Measurements from ENCODE around the gene COL20A1.

The COL20A1 gene

GRCh38 chr20:63307538-63308217 is 14.7 kb downstream of the COL20A1 start:
- no peak for DNase-seq (ENCODE audit: low read depth in 1 of 2, low spot score in 1 of 2)

GRCh38 chr20:63308218-63308911 is 15.4 kb downstream of the COL20A1 start:
- DNase-seq (ENCODE audit: low read depth in 1 of 2, low spot score in 1 of 2) = no peak

- no peak for DNase-seq (ENCODE audit: low read depth in 1 of 2, low spot score in 1 of 2)
Observed at GRCh38 chr20:63309261-63310071, 16.5 kb downstream of the COL20A1 start.

DNA sequence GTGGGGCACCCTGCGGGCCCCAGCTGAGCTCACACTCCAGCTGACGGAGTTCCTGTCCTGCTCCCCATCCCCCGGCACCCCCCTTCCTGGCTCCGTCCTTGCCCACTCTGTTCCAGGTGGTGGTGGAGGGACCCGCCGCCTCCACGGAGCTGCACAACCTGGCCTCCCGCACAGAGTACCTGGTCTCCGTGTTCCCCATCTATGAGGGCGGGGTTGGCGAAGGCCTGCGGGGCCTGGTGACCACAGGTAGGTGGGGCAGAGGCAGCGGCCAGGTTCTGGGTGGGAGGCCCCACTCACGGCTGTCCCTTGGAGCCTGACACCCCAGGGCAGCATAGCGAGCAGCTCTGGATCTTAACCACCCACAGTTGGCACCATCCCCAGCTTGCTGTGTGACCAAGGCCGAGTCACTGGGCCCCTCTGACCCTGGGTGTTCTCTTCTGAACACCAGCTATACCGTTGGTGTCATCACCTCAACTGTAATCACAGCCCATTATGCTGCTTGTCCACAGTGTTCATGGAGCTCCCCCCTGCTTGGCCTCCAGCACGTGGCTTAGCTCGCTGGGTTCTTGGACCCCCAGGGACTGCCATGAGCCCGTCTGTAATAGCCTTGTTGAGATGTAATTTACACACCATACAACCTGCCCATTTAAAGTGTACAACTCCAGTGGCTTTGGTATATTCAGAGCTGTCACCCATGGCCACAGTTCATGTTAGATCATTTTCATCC is 17.4 kb downstream of the COL20A1 start:
- DNase-seq (ENCODE audit: low read depth in 1 of 2, low spot score in 1 of 2) = no peak

- no peak for DNase-seq (ENCODE audit: low read depth in 1 of 2, low spot score in 1 of 2)
Observed at GRCh38 chr20:63311186-63311832, 18.3 kb downstream of the COL20A1 start.

- DNase-seq (ENCODE audit: low read depth in 1 of 2, low spot score in 1 of 2) = no peak
Observed at GRCh38 chr20:63311833-63312243, 18.9 kb downstream of the COL20A1 start.

DNA sequence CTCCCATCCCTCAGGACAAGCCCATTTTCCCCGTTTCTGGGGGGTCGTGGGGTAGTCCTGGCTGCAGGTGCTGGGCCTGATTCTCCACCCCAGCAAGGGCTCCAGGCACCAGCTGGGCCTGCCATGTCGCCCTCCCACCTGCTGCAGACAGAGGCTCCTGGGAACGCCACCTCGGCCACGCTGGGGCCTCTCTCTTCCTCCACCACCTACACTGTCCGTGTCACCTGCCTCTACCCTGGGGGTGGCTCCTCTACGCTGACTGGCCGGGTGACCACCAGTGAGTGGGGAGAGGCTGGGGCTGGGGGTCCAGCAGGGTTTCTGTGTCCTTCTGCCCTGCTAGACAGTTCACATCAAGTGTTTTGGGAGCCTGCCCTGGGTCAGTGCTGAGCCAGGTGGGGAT is 19.3 kb downstream of the COL20A1 start:
- DNase-seq (ENCODE audit: low read depth in 1 of 2, low spot score in 1 of 2) = no peak

GRCh38 chr20:63312690-63313348 is 19.8 kb downstream of the COL20A1 start:
- no peak for DNase-seq (ENCODE audit: low read depth in 1 of 2, low spot score in 1 of 2)

- DNase-seq (ENCODE audit: low read depth in 1 of 2, low spot score in 1 of 2) = no peak
Observed at GRCh38 chr20:63313349-63314014, 20.5 kb downstream of the COL20A1 start.

DNA sequence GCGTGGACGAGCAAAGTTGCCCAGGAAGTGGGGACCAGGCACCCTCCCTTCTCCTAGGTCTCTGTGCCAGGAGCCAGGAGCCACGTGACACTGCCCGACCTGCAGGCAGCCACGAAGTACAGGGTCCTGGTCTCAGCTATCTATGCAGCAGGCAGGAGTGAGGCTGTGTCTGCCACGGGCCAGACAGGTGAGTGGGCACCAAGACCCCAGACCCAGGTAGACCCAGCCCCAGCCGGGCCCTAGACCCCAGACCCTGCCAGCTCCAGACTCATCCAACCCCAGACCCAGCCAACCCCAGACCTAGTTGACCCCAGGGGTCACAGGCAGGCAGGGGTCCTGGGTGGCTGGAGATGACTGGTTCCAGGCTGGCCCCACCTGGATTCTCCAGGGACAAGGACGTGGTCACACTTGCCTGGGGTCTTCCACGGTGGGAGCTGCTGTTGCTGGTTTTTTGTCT is 21.1 kb downstream of the COL20A1 start:
- DNase-seq (ENCODE audit: low read depth in 1 of 2, low spot score in 1 of 2) = no peak

DNA sequence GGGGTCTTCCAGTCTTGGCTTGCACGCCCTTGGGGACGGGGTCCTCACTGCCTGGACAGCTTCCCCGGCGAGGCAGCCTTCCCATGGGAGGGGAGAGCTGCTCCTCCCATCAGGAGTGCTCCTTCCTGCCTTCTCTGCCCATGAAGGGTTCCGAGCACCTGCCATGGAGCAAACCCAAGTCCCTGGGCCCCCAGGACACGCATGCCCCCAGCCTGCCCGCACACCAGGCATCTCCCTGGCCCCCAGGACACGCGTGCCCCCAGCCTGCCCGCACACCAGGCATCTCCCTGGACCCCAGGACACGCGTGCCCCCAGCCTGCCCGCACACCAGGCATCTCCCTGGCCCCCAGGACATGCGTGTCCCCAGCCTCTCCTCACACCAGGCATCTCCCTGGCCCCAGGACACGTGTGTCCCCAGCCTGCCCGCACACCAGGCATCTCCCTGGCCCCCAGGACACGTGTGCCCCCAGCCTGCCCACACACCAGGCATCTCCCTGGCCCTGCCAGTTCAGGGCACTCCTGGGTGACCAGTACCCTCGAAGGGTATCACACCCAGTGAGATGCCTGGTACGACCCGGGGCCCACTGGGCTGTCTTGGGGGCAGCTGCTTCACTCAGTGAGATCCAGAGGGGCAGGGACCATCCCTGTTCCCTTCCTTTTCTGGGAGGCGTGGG is 21.7 kb downstream of the COL20A1 start:
- no peak for DNase-seq (ENCODE audit: low read depth in 1 of 2, low spot score in 1 of 2)

DNA sequence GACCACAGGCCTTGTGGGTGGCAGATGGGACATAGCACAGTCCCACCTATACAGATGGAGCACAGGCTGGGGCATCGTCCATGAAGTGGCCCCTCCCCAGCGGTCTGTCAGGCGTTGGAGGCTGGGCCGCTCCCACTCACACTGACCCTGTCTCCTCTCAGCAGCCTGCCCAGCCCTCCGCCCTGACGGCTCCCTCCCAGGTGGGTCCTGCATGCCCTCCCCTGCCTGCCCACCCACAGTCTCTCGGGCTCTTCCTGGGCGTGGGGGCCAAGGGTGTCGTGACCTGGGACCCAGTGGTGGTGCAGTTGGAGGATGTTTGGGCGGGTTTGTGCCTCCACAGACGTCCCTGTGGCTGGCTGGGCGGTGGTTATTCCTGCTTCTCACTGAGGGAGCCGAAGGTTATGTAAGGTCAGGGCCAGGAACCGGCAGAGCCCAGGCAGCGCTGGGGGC is 22.3 kb downstream of the COL20A1 start:
- DNase-seq (ENCODE audit: low read depth in 1 of 2, low spot score in 1 of 2) = no peak

- DNase-seq (ENCODE audit: low read depth in 1 of 2, low spot score in 1 of 2) = no peak
Observed at GRCh38 chr20:63315731-63316491, 22.9 kb downstream of the COL20A1 start.

GRCh38 chr20:63316502-63316921 is 23.5 kb downstream of the COL20A1 start:
- no peak for DNase-seq (ENCODE audit: low read depth in 1 of 2, low spot score in 1 of 2)

DNA sequence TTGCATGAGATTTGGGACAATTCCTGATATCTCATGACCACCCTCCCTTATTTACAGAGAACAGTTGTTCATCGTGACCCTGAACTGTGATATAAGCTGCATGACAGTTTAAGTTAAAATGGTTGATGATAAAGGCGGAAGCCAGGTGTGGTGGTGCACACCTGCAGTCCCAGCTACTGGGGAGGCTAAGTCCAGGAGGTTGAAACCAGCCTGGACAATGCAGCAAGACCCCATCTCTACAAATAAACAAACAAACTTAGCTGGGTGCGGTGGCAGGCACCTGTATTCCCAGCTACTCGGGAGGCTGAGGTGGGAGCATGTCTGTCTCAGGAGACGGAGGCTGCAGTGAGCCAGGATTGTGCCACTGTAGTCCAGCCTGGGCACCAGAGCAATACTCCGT is 24.1 kb downstream of the COL20A1 start:
- DNase-seq (ENCODE audit: low read depth in 1 of 2, low spot score in 1 of 2) = no peak

DNA sequence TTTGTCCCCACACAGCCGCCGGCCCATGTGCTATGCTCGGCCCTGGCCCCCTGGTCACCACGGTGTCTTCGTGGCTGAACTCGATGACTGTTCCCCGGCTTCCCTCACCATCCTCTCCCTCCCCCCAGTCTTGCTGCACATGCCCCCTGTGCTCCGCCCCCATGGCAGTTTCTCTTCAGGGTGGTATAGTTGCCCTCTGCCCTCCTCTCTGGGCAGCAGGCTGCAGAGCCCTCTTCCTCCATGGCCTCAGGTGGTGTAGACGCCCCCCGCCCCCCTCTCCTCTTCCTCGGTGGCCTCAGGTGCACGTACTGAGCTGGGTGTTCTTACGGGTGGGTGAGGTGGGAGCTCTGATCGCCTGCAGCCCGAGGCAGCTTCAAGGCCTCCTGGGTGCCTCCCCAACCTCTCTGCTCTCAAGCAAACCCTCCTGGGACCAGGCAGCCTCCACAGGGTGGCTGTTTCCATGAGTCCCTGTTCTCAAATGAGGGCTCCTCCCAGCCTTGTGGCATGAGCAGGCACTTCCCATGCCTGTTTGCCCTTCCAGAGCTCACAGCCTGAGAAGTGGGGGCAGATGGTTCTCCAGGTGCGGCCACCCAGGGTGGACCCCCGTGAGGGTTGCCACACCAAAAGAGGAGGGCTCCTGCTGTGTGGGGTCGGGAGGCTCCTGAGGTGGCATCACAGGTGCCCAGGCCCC is 24.8 kb downstream of the COL20A1 start:
- DNase-seq (ENCODE audit: low read depth in 1 of 2, low spot score in 1 of 2) = no peak

DNA sequence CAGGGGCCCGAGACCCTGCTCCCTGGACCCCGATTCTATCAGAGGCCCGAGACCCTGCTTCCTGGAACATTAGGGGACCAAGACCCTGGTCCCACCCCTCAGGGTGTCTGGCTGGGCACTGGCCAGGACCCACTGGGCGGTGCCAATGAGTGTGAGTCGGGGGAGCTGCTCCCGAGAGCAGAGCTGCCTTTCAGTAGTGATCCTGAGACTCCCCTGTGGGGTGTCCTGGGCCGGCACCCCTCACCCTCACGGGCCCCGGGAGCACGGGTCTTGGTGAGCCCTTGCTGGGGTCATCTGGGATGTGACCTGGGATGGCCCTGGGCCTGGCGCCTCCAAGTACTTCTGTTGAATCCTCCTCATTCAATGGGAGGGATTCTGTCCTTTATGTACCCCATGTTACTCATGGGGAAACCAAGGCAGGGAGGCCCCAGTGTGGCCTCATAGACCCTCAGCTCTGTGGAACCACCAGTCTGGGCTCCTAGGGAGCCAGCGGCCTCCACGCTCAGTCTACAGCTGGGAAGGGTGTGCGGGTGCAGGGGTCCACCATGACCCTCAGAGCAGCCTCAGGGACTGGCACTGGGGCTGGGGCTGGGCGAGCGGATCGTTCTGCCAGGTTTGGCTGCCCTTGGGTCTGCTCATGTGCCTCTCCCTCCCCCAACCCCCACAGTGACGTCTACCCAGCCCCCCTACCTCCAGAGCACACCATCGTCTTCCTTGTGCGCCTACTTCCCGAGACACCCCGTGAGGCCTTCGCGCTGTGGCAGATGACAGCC is 25.6 kb downstream of the COL20A1 start:
- DNase-seq (ENCODE audit: low read depth in 1 of 2, low spot score in 1 of 2) = no peak
